Urinary bladder (tissue), 4 donors: ENCODE results near the gene POC1A. TPM values are rescaled to one million over a fixed set of nuclear protein-coding genes. Genes with fewer than 3 reads are reported as not detected.
"Not testable (repeated sequence)": the region's sequence is repeated elsewhere in the genome, so short reads cannot be mapped to it uniquely, and the experiment has no call there.

Experiments
- DNase-seq: peaks from one replicate; pipeline ENCODE4 v3.0.0-alpha.2; 2015; ENCODE audit errors: extremely low spot score
- H3K27ac ChIP-seq: one replicate; pipeline ENCODE4 v1.5.1; 2013; ENCODE audit warnings: low read depth, mild to moderate bottlenecking, moderate library complexity
- H3K36me3 ChIP-seq: one replicate; pipeline ENCODE4 v1.6.1; 2013; ENCODE audit warnings: mild to moderate bottlenecking, moderate library complexity; ENCODE audit not compliant: insufficient read depth
- H3K4me1 ChIP-seq: one replicate; pipeline ENCODE4 v1.6.1; 2013; ENCODE audit warnings: mild to moderate bottlenecking, moderate library complexity; ENCODE audit not compliant: insufficient read depth
- H3K4me3 ChIP-seq: one replicate; pipeline ENCODE4 v1.5.1; 2013; ENCODE audit warnings: low read depth, low read length
- WGBS: extraction: QIAGEN DNeasy Blood & Tissue Kit; methylation state at CpG from one replicate; pipeline ENCODE4 v1.1.7; 2013; 5-methylcytosine and 5-hydroxymethylcytosine counted together
- polyA plus RNA-seq: library from polyadenylated mRNA; stranded (reverse); fragments of 200-250 nt; gene quantifications from one replicate; pipeline ENCODE4 v1.2.3, GENCODE V29; 2013
- total RNA-seq: library from RNA; depleted of rRNA; stranded (reverse); fragments of >200 nt; gene quantifications from one replicate; pipeline ENCODE4 v1.2.3, GENCODE V29; 2014
- donor health status: healthy with polysubstance abuse.
- donor health status: healthy.

The POC1A gene
- total and polyA plus RNA-seq, 2 donors, result 2.5 to 4.2 TPM

GRCh38 chr3:52153389-52154096 is 680 bp downstream of the POC1A start:
- no peak overlapping the region for H3K27ac ChIP-seq
- 11% methylated on average over 18 of the region's 18 CpGs for WGBS
- no peak for DNase-seq
- H3K36me3 ChIP-seq, result no peaks in the 10 kb centered on the region
- no peaks in the 10 kb centered on the region for H3K4me1 ChIP-seq
- peak overlapping the region; percentile 54 for H3K4me3 ChIP-seq

- WGBS, result 92% methylated on average over 4 of the region's 4 CpGs
- not testable (repeated sequence) for DNase-seq, H3K27ac ChIP-seq, H3K4me1 ChIP-seq, H3K36me3 ChIP-seq, H3K4me3 ChIP-seq
Measured at GRCh38 chr3:52151991-52152390, 2.2 kb downstream of the POC1A start.

- Histone ChIP-seq H3K27ac (no peak overlapping the region), H3K36me3 (no peaks in the 10 kb centered on the region), H3K4me3 (no peak overlapping the region), H3K4me1 (no peaks in the 10 kb centered on the region)
- WGBS, result 86% methylated on average over 4 of the region's 4 CpGs
- DNase-seq, result no peak
Measured at GRCh38 chr3:52150860-52151259, 3.4 kb downstream of the POC1A start.

GRCh38 chr3:52150357-52150756 is 3.9 kb downstream of the POC1A start:
- no peaks in the 10 kb centered on the region for H3K36me3 ChIP-seq
- no peak overlapping the region for H3K27ac ChIP-seq
- 91% methylated on average over 3 of the region's 3 CpGs for WGBS
- no peak for DNase-seq
- no peaks in the 10 kb centered on the region for H3K4me1 ChIP-seq
- H3K4me3 ChIP-seq, result no peak overlapping the region

- no peaks in the 10 kb centered on the region for H3K4me1 ChIP-seq
- no peak overlapping the region for H3K4me3 ChIP-seq
- H3K27ac ChIP-seq, result no peak overlapping the region
- H3K36me3 ChIP-seq, result no peaks in the 10 kb centered on the region
- DNase-seq, result no peak
- WGBS, result 96% methylated on average over 11 of the region's 11 CpGs
Measured at GRCh38 chr3:52149726-52150125, 4.5 kb downstream of the POC1A start.

- WGBS, result 97% methylated on average over 8 of the region's 8 CpGs
- no peak overlapping the region for H3K4me3 ChIP-seq
- no peak for DNase-seq
- H3K4me1 ChIP-seq, result no peaks in the 10 kb centered on the region
- no peak overlapping the region for H3K27ac ChIP-seq
- no peaks in the 10 kb centered on the region for H3K36me3 ChIP-seq
Measured at GRCh38 chr3:52149021-52149420, 5.2 kb downstream of the POC1A start.

- DNase-seq, result no peak
- H3K27ac ChIP-seq, result no peak overlapping the region
- WGBS, result 87% methylated on average over 8 of the region's 8 CpGs
- no peaks in the 10 kb centered on the region for H3K36me3 ChIP-seq
- no peak overlapping the region for H3K4me3 ChIP-seq
- H3K4me1 ChIP-seq, result no peaks in the 10 kb centered on the region
Measured at GRCh38 chr3:52147804-52148203, 6.4 kb downstream of the POC1A start.

- H3K36me3 ChIP-seq, result no peaks in the 10 kb centered on the region
Measured at GRCh38 chr3:52146811-52147210, 7.4 kb downstream of the POC1A start.

GRCh38 chr3:52146189-52146588 is 8.0 kb downstream of the POC1A start:
- no peaks in the 10 kb centered on the region for H3K36me3 ChIP-seq
- 98% methylated on average over 1 of the region's 1 CpG for WGBS
- no peak overlapping the region for H3K4me3 ChIP-seq
- H3K4me1 ChIP-seq, result no peaks in the 10 kb centered on the region
- DNase-seq, result no peak
- H3K27ac ChIP-seq, result no peak overlapping the region

More at GRCh38 chr3:52146811-52147210, 7.4 kb downstream of the POC1A start:
- no peak overlapping the region for H3K27ac ChIP-seq
- no peak for DNase-seq
- no peak overlapping the region for H3K4me3 ChIP-seq
- 92% methylated on average over 13 of the region's 13 CpGs for WGBS
- no peaks in the 10 kb centered on the region for H3K4me1 ChIP-seq

- Histone ChIP-seq H3K4me3 (no peak overlapping the region), H3K4me1 (no peaks in the 10 kb centered on the region), H3K36me3 (no peaks in the 10 kb centered on the region), H3K27ac (no peak overlapping the region)
- WGBS, result 97% methylated on average over 8 of the region's 8 CpGs
- DNase-seq, result no peak
Measured at GRCh38 chr3:52145736-52146110, 8.5 kb downstream of the POC1A start.

- WGBS, result 96% methylated on average over 11 of the region's 11 CpGs
- Histone ChIP-seq H3K4me1 (no peaks in the 10 kb centered on the region), H3K36me3 (no peaks in the 10 kb centered on the region), H3K27ac (no peak overlapping the region), H3K4me3 (no peak overlapping the region)
- no peak for DNase-seq
Measured at GRCh38 chr3:52144796-52145735, 9.2 kb downstream of the POC1A start.

- H3K4me1 ChIP-seq, result no peaks in the 10 kb centered on the region
- WGBS, result 70% methylated on average over 3 of the region's 3 CpGs
- H3K27ac ChIP-seq, result no peak overlapping the region
- DNase-seq, result peak; percentile 47
- H3K36me3 ChIP-seq, result no peaks in the 10 kb centered on the region
- H3K4me3 ChIP-seq, result no peak overlapping the region
Measured at GRCh38 chr3:52144034-52144795, 10.0 kb downstream of the POC1A start.

- no peaks in the 10 kb centered on the region for H3K4me1 ChIP-seq
- DNase-seq, result no peak
- H3K27ac ChIP-seq, result no peak overlapping the region
- 91% methylated on average over 3 of the region's 3 CpGs for WGBS
- H3K4me3 ChIP-seq, result no peak overlapping the region
- H3K36me3 ChIP-seq, result no peaks in the 10 kb centered on the region
Measured at GRCh38 chr3:52143616-52144015, 10.6 kb downstream of the POC1A start.
